Endometrium (tissue), 2 donors: ENCODE data around the gene CENPN.

Experiments
- FAIRE-seq: peaks from 2 replicates; lab custom pipeline; 2012; peaks lifted over from hg19 to GRCh38; lab: Jason Lieb, UNC
- donor health status: control.
- donor health status: control.

CENPN gene

GRCh38 chr16:81029930-81030604 lies 23.1 kb downstream of the CENPN start:
- FAIRE-seq: no peak

GRCh38 chr16:81035398-81035974 lies 28.5 kb downstream of the CENPN start, which contains the start of gene ATMIN:
Gene ATMIN (plus strand): TSS chr16:81035842. CDS start chr16:81035871, 29 bp downstream.
- no peak for FAIRE-seq

- FAIRE-seq: no peak
These were observed 29.1 kb downstream of the CENPN start for GRCh38 chr16:81035975-81036750.

- no peak for FAIRE-seq
These were observed 29.8 kb downstream of the CENPN start for GRCh38 chr16:81036751-81037350.

- no peak for FAIRE-seq
These were observed 33.1 kb downstream of the CENPN start for GRCh38 chr16:81040131-81040530.

GRCh38 chr16:81040842-81041241 lies 33.8 kb downstream of the CENPN start:
- no peak for FAIRE-seq

- FAIRE-seq: no peak
These were observed 34.7 kb downstream of the CENPN start for GRCh38 chr16:81041696-81042095.

- no peak for FAIRE-seq
These were observed 35.8 kb downstream of the CENPN start for GRCh38 chr16:81042821-81043220.

GRCh38 chr16:81053761-81054160 lies 46.7 kb downstream of the CENPN start:
- FAIRE-seq: no peak

- no peak for FAIRE-seq
These were observed 53.7 kb downstream of the CENPN start for GRCh38 chr16:81060576-81061306.

GRCh38 chr16:81061307-81061640 lies 54.3 kb downstream of the CENPN start:
- no peak for FAIRE-seq

- FAIRE-seq: no peak
These were observed 55.0 kb downstream of the CENPN start for GRCh38 chr16:81061871-81062608.

- FAIRE-seq: no peak
These were observed 59.7 kb downstream of the CENPN start for GRCh38 chr16:81066681-81067080.

GRCh38 chr16:81067166-81067565 lies 60.2 kb downstream of the CENPN start:
- peak; percentile 18 for FAIRE-seq

- no peak for FAIRE-seq
These were observed 62.0 kb downstream of the CENPN start for GRCh38 chr16:81069063-81069462.

GRCh38 chr16:81070979-81071378 lies 64.0 kb downstream of the CENPN start:
- no peak for FAIRE-seq

- FAIRE-seq: no peak
These were observed 64.8 kb downstream of the CENPN start for GRCh38 chr16:81071805-81072204.

- FAIRE-seq: no peak
These were observed 66.7 kb downstream of the CENPN start for GRCh38 chr16:81073560-81074330.

GRCh38 chr16:81076566-81077075 lies 69.6 kb downstream of the CENPN start:
- FAIRE-seq: peak; percentile 29
